ENCODE data around the gene CFAP100. TPM values are rescaled to one million over a fixed set of nuclear protein-coding genes. Genes with fewer than 3 reads are reported as not detected.

CFAP100 gene
- total and polyA plus RNA-seq, 12 donors, result 0.17 TPM; not detected in 11

- Histone ChIP-seq H3K4me1 (replicated peaks in 1 of 2) (peaks cover 5 to 25% of the 10 kb centered on the region in 2 donors), H3K9me3 (replicated peaks in 1 of 3) (no peaks in the 10 kb centered on the region), H3K4me3 (peak overlapping the region in 1 of 4 donors; percentile 91), H3K27me3 (no peaks in the 10 kb centered on the region), H3K36me3 (replicated peaks in 1 of 2) (no peaks in the 10 kb centered on the region), H3K27ac (peak overlapping the region in 1 of 5 donors; percentile 98)
- peak in 5 of 7 donors; percentile 43 to 67 (median 50) for DNase-seq
- TF ChIP-seq POLR2A (IDR thresholded peaks at IDR 0.05), result no peak
- WGBS, 4 donors, result 3 to 26% (median 10%) methylated on average over 3 to 11 of the region's 11 CpGs
- intact Hi-C loops (cut with DNase I), result no loop called here
These were observed 36.5 kb upstream of the CFAP100 start for GRCh38 chr3:126358038-126358815.

GRCh38 chr3:126358816-126359181 is 35.9 kb upstream of the CFAP100 start:
- peaks cover 5 to 22% of the 10 kb centered on the region in 2 donors for H3K4me1 ChIP-seq (replicated peaks in 1 of 2)
- no peaks in the 10 kb centered on the region for H3K9me3 ChIP-seq (replicated peaks in 1 of 3)
- H3K27ac ChIP-seq, result no peak overlapping the region
- WGBS, 4 donors, result 84 to 95% (median 88%) methylated on average over 3 of the region's 3 CpGs
- no peaks in the 10 kb centered on the region for H3K36me3 ChIP-seq (replicated peaks in 1 of 2)
- no peaks in the 10 kb centered on the region for H3K27me3 ChIP-seq
- TF ChIP-seq POLR2A (IDR thresholded peaks at IDR 0.05), result no peak
- no peak for TF ChIP-seq CTCF (IDR thresholded peaks at IDR 0.05)
- DNase-seq, result no peak
- intact Hi-C loops (cut with DNase I), result no loop called here
- no peak overlapping the region for H3K4me3 ChIP-seq

GRCh38 chr3:126360046-126360713 is 34.5 kb upstream of the CFAP100 start:
- Histone ChIP-seq H3K36me3 (replicated peaks in 1 of 2) (no peaks in the 10 kb centered on the region), H3K27ac (no peak overlapping the region), H3K4me1 (replicated peaks in 1 of 2) (peaks cover 5 to 8% of the 10 kb centered on the region in 2 donors), H3K4me3 (no peak overlapping the region), H3K27me3 (no peaks in the 10 kb centered on the region), H3K9me3 (replicated peaks in 1 of 3) (no peaks in the 10 kb centered on the region)
- intact Hi-C loops (cut with DNase I), result loop anchor here in 1 of 2 donors (10.0 kb wide), 1 partner anchor 225 kb away; no protein-coding TSS in a partner anchor
- no peak for TF ChIP-seq POLR2A (IDR thresholded peaks at IDR 0.05)
- TF ChIP-seq CTCF (IDR thresholded peaks at IDR 0.05), result no peak
- peak in 1 of 7 donors; percentile 38 for DNase-seq
- 54 to 78% (median 58%) methylated on average over 2 to 3 of the region's 3 CpGs for WGBS, 4 donors

GRCh38 chr3:126360714-126361060 is 34.0 kb upstream of the CFAP100 start:
- DNase-seq, result peak in 2 of 7 donors; percentile 11 to 39
- 56 to 64% (median 63%) methylated on average over 3 of the region's 3 CpGs; no CpG with 5 or more reads in 1 of the 4 donors for WGBS, 4 donors

More at GRCh38 chr3:126360714-126361060, 34.0 kb upstream of the CFAP100 start:
- Histone ChIP-seq H3K27ac (no peak overlapping the region), H3K4me3 (no peak overlapping the region), H3K36me3 (replicated peaks in 1 of 2) (no peaks in the 10 kb centered on the region), H3K27me3 (no peaks in the 10 kb centered on the region), H3K9me3 (replicated peaks in 1 of 3) (no peaks in the 10 kb centered on the region), H3K4me1 (replicated peaks in 1 of 2) (peaks cover 0 to 3% of the 10 kb centered on the region in 2 donors)
- intact Hi-C loops (cut with DNase I), result loop anchor here in 1 of 2 donors (10.0 kb wide), 1 partner anchor 226 kb away; no protein-coding TSS in a partner anchor
- no peak for TF ChIP-seq POLR2A (IDR thresholded peaks at IDR 0.05)
- no peak for TF ChIP-seq CTCF (IDR thresholded peaks at IDR 0.05)

Data from adrenal gland (tissue), 12 donors.